ENCODE results near the gene OPA3.

The OPA3 gene

GRCh38 chr19:45587873-45588272 is 3.3 kb upstream of the OPA3 start:
- no peak overlapping the region for H3K4me3 ChIP-seq (ENCODE audit: low read depth, low read length)
- no peak for TF ChIP-seq CTCF (IDR thresholded peaks at IDR 0.05; ENCODE audit: low read depth, low read length)

- H3K4me3 ChIP-seq (ENCODE audit: low read depth, low read length): peak overlapping the region; percentile 86
- no peak for TF ChIP-seq CTCF (IDR thresholded peaks at IDR 0.05; ENCODE audit: low read depth, low read length)
Measured at GRCh38 chr19:45585158-45585577, 566 bp upstream of the OPA3 start.

- no peak overlapping the region for H3K4me3 ChIP-seq (ENCODE audit: low read depth, low read length)
- TF ChIP-seq CTCF (IDR thresholded peaks at IDR 0.05; ENCODE audit: low read depth, low read length): no peak
Measured at GRCh38 chr19:45581576-45581975, 3.0 kb downstream of the OPA3 start.

- TF ChIP-seq CTCF (IDR thresholded peaks at IDR 0.05; ENCODE audit: low read depth, low read length): no peak
- no peak overlapping the region for H3K4me3 ChIP-seq (ENCODE audit: low read depth, low read length)
Measured at GRCh38 chr19:45578861-45579260, 5.7 kb downstream of the OPA3 start.

GRCh38 chr19:45577111-45577905 is 7.3 kb downstream of the OPA3 start:
- TF ChIP-seq CTCF (IDR thresholded peaks at IDR 0.05; ENCODE audit: low read depth, low read length): no peak
- no peak overlapping the region for H3K4me3 ChIP-seq (ENCODE audit: low read depth, low read length)

- TF ChIP-seq CTCF (IDR thresholded peaks at IDR 0.05; ENCODE audit: low read depth, low read length): no peak
- peak overlapping the region; percentile 9; the same call in 1 of the 2 replicates for H3K4me3 ChIP-seq (ENCODE audit: low read depth, low read length)
Measured at GRCh38 chr19:45576682-45577081, 7.9 kb downstream of the OPA3 start.

- TF ChIP-seq CTCF (IDR thresholded peaks at IDR 0.05; ENCODE audit: low read depth, low read length): no peak
- H3K4me3 ChIP-seq (ENCODE audit: low read depth, low read length): no peak overlapping the region
Measured at GRCh38 chr19:45575216-45575615, 9.4 kb downstream of the OPA3 start.

All from WI38 (cell line).